Endothelial cell of umbilical vein (primary cell): Measurements from ENCODE around the gene WIZ. TPM values are rescaled to one million over a fixed set of nuclear protein-coding genes. Genes with fewer than 3 reads are reported as not detected.

Experiments used
- BruUV-seq: library from RNA; stranded (reverse); fragments of 400-500 nt; replicated peaks from 2 replicates; lab custom pipeline; 2021; lab: Mats Ljungman, UMichigan
- CTCF ChIA-PET: fragments of 300-600, 350-600 bp; sonication (Branson Sonifier 250); formaldehyde crosslinking; loops from one replicate; lab custom pipeline; 2021; ENCODE audit warnings: antibody characterized with exemption, inconsistent platforms; lab: Charles Lee
- POLR2A ChIA-PET: fragments of 300-600, 350-600 bp; sonication (Branson Sonifier 250); formaldehyde crosslinking; loops from one replicate; lab custom pipeline; 2021; ENCODE audit warnings: antibody characterized with exemption, inconsistent platforms; lab: Charles Lee
- DNase-seq: peaks from one replicate; pipeline ENCODE4 v3.0.0-alpha.2; 2011; ENCODE audit warnings: low read depth, low spot score
- FAIRE-seq: peaks from 2 replicates; lab custom pipeline; 2011; peaks lifted over from hg19 to GRCh38; lab: Jason Lieb, UNC
- H2AFZ ChIP-seq: 2 replicates; pipeline ENCODE4 v1.6.0; 2012; ENCODE audit warnings: low read depth, low read length, control low read depth, inconsistent platforms
- H3K27ac ChIP-seq: 2 replicates; pipeline ENCODE4 v1.5.1; 2011; ENCODE audit warnings: low read depth, mild to moderate bottlenecking, control low read depth, low read length, moderate library complexity; ENCODE audit not compliant: insufficient read depth
- H3K27me3 ChIP-seq, 2 experiments: 2 replicates each; pipeline versions ENCODE4 v1.6.0 to v1.6.1; 2011; ENCODE audit warnings: low read length in 2 of 2, mixed read lengths in 1 of 2; ENCODE audit not compliant: control insufficient read depth in 2 of 2, insufficient read depth in 2 of 2
- H3K36me3 ChIP-seq, 2 experiments: 2 replicates in 1 of 2; 3 replicates in 1 of 2; pipeline ENCODE4 v1.5.1; 2011; ENCODE audit warnings: low read length in 2 of 2, mild to moderate bottlenecking in 1 of 2, moderate library complexity in 1 of 2; ENCODE audit not compliant: control insufficient read depth in 2 of 2, insufficient read depth in 2 of 2; ENCODE audit errors: extremely low read depth in 1 of 2
- H3K4me1 ChIP-seq: 3 replicates; pipeline ENCODE4 v1.5.1; 2011; ENCODE audit warnings: mild to moderate bottlenecking, low read length; ENCODE audit not compliant: control insufficient read depth, insufficient read depth; ENCODE audit errors: extremely low read depth
- H3K4me2 ChIP-seq: 2 replicates; pipeline ENCODE4 v1.6.1; 2011; ENCODE audit warnings: low read length, control low read depth, mixed read lengths; ENCODE audit not compliant: insufficient read depth
- H3K4me3 ChIP-seq, 3 experiments: fragments of 200-600 bp in 1 of 3; sonication (generic), shearing (Covaris generic) in 1 of 3; replicated peaks in 1 of 3; 2 replicates each; pipeline ENCODE4 v1.5.1; 2011 to 2016; ENCODE audit warnings: control low read depth in 3 of 3, low read length in 3 of 3, mild to moderate bottlenecking in 2 of 3, inconsistent platforms in 1 of 3, low read depth in 1 of 3, moderate library complexity in 1 of 3; ENCODE audit not compliant: insufficient read depth in 1 of 3
- H3K79me2 ChIP-seq: 2 replicates; pipeline ENCODE4 v1.6.0; 2012; ENCODE audit warnings: low read length, inconsistent platforms; ENCODE audit not compliant: control insufficient read depth, insufficient read depth
- H3K9ac ChIP-seq: replicated peaks from 2 replicates; pipeline ENCODE3; 2011; ENCODE audit warnings: low read length, control low read depth; ENCODE audit not compliant: insufficient read depth; ENCODE audit errors: extremely low read depth
- H3K9me1 ChIP-seq: replicated peaks from 3 replicates; pipeline ENCODE4 v1.6.0; 2011; ENCODE audit warnings: mild to moderate bottlenecking, low read length; ENCODE audit not compliant: control insufficient read depth, insufficient read depth; ENCODE audit errors: extremely low read depth
- H3K9me3 ChIP-seq: replicated peaks from 2 replicates; pipeline ENCODE4 v1.5.1; 2012; ENCODE audit warnings: low read length, inconsistent platforms; ENCODE audit not compliant: control insufficient read depth, insufficient read depth
- H4K20me1 ChIP-seq: replicated peaks from 2 replicates; pipeline ENCODE3; 2011; ENCODE audit warnings: mild to moderate bottlenecking, low read length; ENCODE audit not compliant: control insufficient read depth, insufficient read depth; ENCODE audit errors: extremely low read depth
- EZH2 ChIP-seq: IDR thresholded peaks from 2 replicates; pipeline ENCODE4 v1.6.1; 2012; ENCODE audit warnings: borderline replicate concordance, low read depth, mild to moderate bottlenecking, moderate library complexity, low read length, inconsistent platforms; ENCODE audit not compliant: severe bottlenecking
- FOS ChIP-seq: IDR thresholded peaks from 2 replicates; pipeline ENCODE4 v1.6.1; 2011; ENCODE audit warnings: mild to moderate bottlenecking, low read length, moderate library complexity, borderline replicate concordance; ENCODE audit not compliant: insufficient read depth
- GATA2 ChIP-seq: IDR thresholded peaks from 2 replicates; pipeline ENCODE4 v1.7.0; 2011; ENCODE audit warnings: low read depth, mild to moderate bottlenecking, moderate library complexity, mixed read lengths, low read length; ENCODE audit not compliant: insufficient read length, insufficient read depth
- JUN ChIP-seq: IDR thresholded peaks from 2 replicates; pipeline ENCODE4 v1.6.1; 2011; ENCODE audit warnings: borderline replicate concordance, low read depth; ENCODE audit not compliant: insufficient read length, insufficient read depth
- MYC ChIP-seq: IDR thresholded peaks from one replicate; pipeline ENCODE4 v1.6.1; 2011; ENCODE audit warnings: mild to moderate bottlenecking, low read depth, low read length
- POLR2A ChIP-seq: IDR thresholded peaks from 2 replicates; pipeline ENCODE4 v1.6.1; 2012; ENCODE audit warnings: low read depth, mild to moderate bottlenecking, control low read depth, low read length
- POLR2AphosphoS5 ChIP-seq: IDR thresholded peaks from 2 replicates; pipeline ENCODE4 v1.6.1; 2012; ENCODE audit warnings: low read depth, mild to moderate bottlenecking, control low read depth, low read length, moderate library complexity; ENCODE audit not compliant: insufficient read depth
- dilution Hi-C: fragments of 300-500 bp; cut with MboI; formaldehyde crosslinking; loops from one replicate; pipeline ENCODE4 v1.15.0; 2019; ENCODE audit warnings: low sequenced_read_pairs; ENCODE audit not compliant: extremely low pct_ligation_motif_present
- intact Hi-C: fragments of 100-400 bp; cut with micrococcal nuclease; formaldehyde crosslinking; loops from one replicate; pipeline ENCODE4 v1.10.0; 2022
- polyA plus RNA-seq, 4 experiments: library from polyadenylated mRNA; depleted of rRNA in 3 of 4; stranded (reverse) in 3 of 4; unstranded in 1 of 4; fragments of >200 nt; gene quantifications; 2 replicates each; pipeline versions ENCODE4 v1.2.1 to v1.2.3, GENCODE V29; 2011 to 2012; ENCODE audit warnings: missing spikeins in 1 of 4
- total RNA-seq: library from RNA; stranded (reverse); gene quantifications from 2 replicates; pipeline ENCODE4 v1.2.3, GENCODE V29; 2021
- TF ChIP-seq, protein P1 (sequence below): IDR thresholded peaks from 2 replicates; pipeline ENCODE4 v1.6.1; 2011; ENCODE audit not compliant: insufficient read depth, insufficient read length
- TF ChIP-seq, protein P2 (sequence below), 2 donors: IDR thresholded peaks; 1 replicate in 1 of 2; 2 replicates in 1 of 2; pipeline ENCODE4 v1.5.1; 2011; ENCODE audit warnings: low read length in 2 of 2, mild to moderate bottlenecking in 2 of 2, moderate library complexity in 2 of 2, control low read depth in 1 of 2, inconsistent platforms in 1 of 2, low read depth in 1 of 2; ENCODE audit not compliant: insufficient read depth in 1 of 2; ENCODE audit errors: extremely low read depth in 1 of 2

The WIZ gene
- total and polyA plus RNA-seq, 2 donors (not counting 3 experiments of a cell fraction or from before 2014, with no cell fraction given): 21.0 to 47.2 TPM

DNA sequence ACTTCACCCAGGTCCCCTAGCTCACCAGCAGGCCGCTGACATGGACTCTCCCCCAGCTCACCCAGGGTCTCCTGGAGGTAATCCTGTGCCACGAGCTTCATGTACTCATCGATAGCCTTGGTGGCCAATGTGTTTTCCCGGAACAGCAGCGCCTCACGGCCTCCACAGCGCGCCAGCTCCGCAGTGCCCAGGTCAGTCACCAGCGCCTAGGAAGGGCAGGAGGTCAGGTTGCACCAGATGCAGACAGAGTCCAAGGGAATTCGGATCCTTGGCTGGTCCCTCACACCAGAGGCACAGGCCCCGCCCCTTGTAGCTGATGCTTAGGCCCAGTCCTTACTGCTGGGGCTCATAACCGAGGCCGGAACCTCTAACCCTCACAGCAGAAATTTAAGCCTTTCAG lies 6.7 kb upstream of the WIZ start:
- Histone ChIP-seq H3K4me3 (no peak overlapping the region), H3K27ac (no peak overlapping the region), H3K9me3 (no peaks in the 10 kb centered on the region), H3K9ac (no peak overlapping the region), H3K4me2 (no peak overlapping the region), H3K9me1 (no peaks in the 10 kb centered on the region), H3K4me1 (peaks cover 9% of the 10 kb centered on the region), H2AFZ (no peak overlapping the region), H4K20me1 (no peaks in the 10 kb centered on the region), H3K27me3 (peaks cover 19% of the 10 kb centered on the region in 2 experiments), H3K79me2 (no peaks in the 10 kb centered on the region), H3K36me3 (no peaks in the 10 kb centered on the region)
- dilution Hi-C loops: no loop called here
- FAIRE-seq (no peak), DNase-seq (no peak)
- POLR2A ChIA-PET: no interaction called here
- intact Hi-C loops: no loop called here
- CTCF ChIA-PET: interaction anchor here (1.2 to 7.1 kb wide), 2 partner anchors 37 to 99 kb away, joined by 4 to 60 read pairs; partner anchors contain the start of gene AKAP8L
- BruUV-seq: no TSS peak
- TF ChIP-seq EZH2 (no peak), POLR2A (no peak), POLR2AphosphoS5 (no peak), GATA2 (no peak), FOS (no peak), MYC (no peak), JUN (no peak)
- TF ChIP-seq, protein P1, sequence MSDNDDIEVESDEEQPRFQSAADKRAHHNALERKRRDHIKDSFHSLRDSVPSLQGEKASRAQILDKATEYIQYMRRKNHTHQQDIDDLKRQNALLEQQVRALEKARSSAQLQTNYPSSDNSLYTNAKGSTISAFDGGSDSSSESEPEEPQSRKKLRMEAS: no peak
- TF ChIP-seq, protein P2, sequence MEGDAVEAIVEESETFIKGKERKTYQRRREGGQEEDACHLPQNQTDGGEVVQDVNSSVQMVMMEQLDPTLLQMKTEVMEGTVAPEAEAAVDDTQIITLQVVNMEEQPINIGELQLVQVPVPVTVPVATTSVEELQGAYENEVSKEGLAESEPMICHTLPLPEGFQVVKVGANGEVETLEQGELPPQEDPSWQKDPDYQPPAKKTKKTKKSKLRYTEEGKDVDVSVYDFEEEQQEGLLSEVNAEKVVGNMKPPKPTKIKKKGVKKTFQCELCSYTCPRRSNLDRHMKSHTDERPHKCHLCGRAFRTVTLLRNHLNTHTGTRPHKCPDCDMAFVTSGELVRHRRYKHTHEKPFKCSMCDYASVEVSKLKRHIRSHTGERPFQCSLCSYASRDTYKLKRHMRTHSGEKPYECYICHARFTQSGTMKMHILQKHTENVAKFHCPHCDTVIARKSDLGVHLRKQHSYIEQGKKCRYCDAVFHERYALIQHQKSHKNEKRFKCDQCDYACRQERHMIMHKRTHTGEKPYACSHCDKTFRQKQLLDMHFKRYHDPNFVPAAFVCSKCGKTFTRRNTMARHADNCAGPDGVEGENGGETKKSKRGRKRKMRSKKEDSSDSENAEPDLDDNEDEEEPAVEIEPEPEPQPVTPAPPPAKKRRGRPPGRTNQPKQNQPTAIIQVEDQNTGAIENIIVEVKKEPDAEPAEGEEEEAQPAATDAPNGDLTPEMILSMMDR (IDR thresholded peaks at IDR 0.05; ENCODE audit: extremely low read depth in 1 of 2, insufficient read depth in 1 of 2, low read depth in 1 of 2, low read length in 2 of 2): no peak
